Mesendoderm (in vitro differentiated cells): ENCODE data around the gene PHEX.

Source experiments
- DNase-seq: peaks from one replicate; pipeline ENCODE4 v3.0.0; 2013
- H2AK5ac ChIP-seq: 2 replicates; pipeline ENCODE4 v1.6.1; 2013; ENCODE audit warnings: low read length, inconsistent platforms
- H2BK120ac ChIP-seq: 2 replicates; pipeline ENCODE4 v1.6.1; 2013; ENCODE audit warnings: low read depth, mild to moderate bottlenecking, low read length, moderate library complexity, mixed read lengths
- H2BK15ac ChIP-seq: replicated peaks from 2 replicates; pipeline ENCODE4 v1.6.1; 2013; ENCODE audit warnings: low read depth, mild to moderate bottlenecking, moderate library complexity
- H2BK5ac ChIP-seq: 2 replicates; pipeline ENCODE4 v1.6.1; 2013; ENCODE audit warnings: low read length, inconsistent platforms
- H3K18ac ChIP-seq: 2 replicates; pipeline ENCODE4 v1.6.1; 2013; ENCODE audit warnings: mild to moderate bottlenecking, low read length, mixed read lengths
- H3K23ac ChIP-seq: one replicate; pipeline ENCODE4 v1.6.1; 2013; ENCODE audit warnings: low read length
- H3K27ac ChIP-seq: 2 replicates; pipeline ENCODE4 v1.5.1; 2013; ENCODE audit warnings: low read depth, mild to moderate bottlenecking, inconsistent platforms, low read length, moderate library complexity
- H3K27me3 ChIP-seq: 2 replicates; pipeline ENCODE4 v1.6.1; 2013; ENCODE audit warnings: low read length, control low read depth, mild to moderate bottlenecking, inconsistent platforms; ENCODE audit not compliant: insufficient read depth, poor library complexity
- H3K36me3 ChIP-seq: 2 replicates; pipeline ENCODE4 v1.6.1; 2013; ENCODE audit warnings: low read length, inconsistent platforms; ENCODE audit not compliant: control insufficient read depth, insufficient read depth
- H3K4ac ChIP-seq: one replicate; pipeline ENCODE4 v1.6.1; 2013; ENCODE audit warnings: low read depth, mild to moderate bottlenecking, low read length, moderate library complexity
- H3K4me1 ChIP-seq: 2 replicates; pipeline ENCODE4 v1.6.1; 2013; ENCODE audit warnings: low read depth, low read length, inconsistent platforms; ENCODE audit not compliant: control insufficient read depth
- H3K4me2 ChIP-seq: 2 replicates; pipeline ENCODE4 v1.6.1; 2013; ENCODE audit warnings: low read length
- H3K4me3 ChIP-seq: 2 replicates; pipeline ENCODE4 v1.5.1; 2013; ENCODE audit warnings: mild to moderate bottlenecking, low read length
- H3K56ac ChIP-seq: one replicate; pipeline ENCODE4 v1.6.1; 2013; ENCODE audit warnings: low read length
- H3K79me1 ChIP-seq: 2 replicates; pipeline ENCODE4 v1.6.1; 2013; ENCODE audit warnings: low read length, inconsistent platforms
- H3K79me2 ChIP-seq: 2 replicates; pipeline ENCODE4 v1.6.1; 2013; ENCODE audit warnings: mild to moderate bottlenecking, low read length; ENCODE audit not compliant: control insufficient read depth, insufficient read depth
- H3K9ac ChIP-seq: 2 replicates; pipeline ENCODE4 v1.6.1; 2013; ENCODE audit warnings: low read length, inconsistent platforms
- H4K5ac ChIP-seq: one replicate; pipeline ENCODE4 v1.6.1; 2013; ENCODE audit warnings: low read length
- H4K8ac ChIP-seq: one replicate; pipeline ENCODE4 v1.6.1; 2013; ENCODE audit warnings: low read depth, mild to moderate bottlenecking, control low read depth, low read length, moderate library complexity
- WGBS: extraction: QIAGEN DNeasy Blood & Tissue Kit; methylation state at CpG from one replicate; pipeline ENCODE4 v1.1.7; 2013; ENCODE audit warnings: low lambda C conversion rate, missing lambda C conversion rate; ENCODE audit not compliant: insufficient coverage; ENCODE audit errors: extremely low coverage; 5-methylcytosine and 5-hydroxymethylcytosine counted together

Gene PHEX

DNA sequence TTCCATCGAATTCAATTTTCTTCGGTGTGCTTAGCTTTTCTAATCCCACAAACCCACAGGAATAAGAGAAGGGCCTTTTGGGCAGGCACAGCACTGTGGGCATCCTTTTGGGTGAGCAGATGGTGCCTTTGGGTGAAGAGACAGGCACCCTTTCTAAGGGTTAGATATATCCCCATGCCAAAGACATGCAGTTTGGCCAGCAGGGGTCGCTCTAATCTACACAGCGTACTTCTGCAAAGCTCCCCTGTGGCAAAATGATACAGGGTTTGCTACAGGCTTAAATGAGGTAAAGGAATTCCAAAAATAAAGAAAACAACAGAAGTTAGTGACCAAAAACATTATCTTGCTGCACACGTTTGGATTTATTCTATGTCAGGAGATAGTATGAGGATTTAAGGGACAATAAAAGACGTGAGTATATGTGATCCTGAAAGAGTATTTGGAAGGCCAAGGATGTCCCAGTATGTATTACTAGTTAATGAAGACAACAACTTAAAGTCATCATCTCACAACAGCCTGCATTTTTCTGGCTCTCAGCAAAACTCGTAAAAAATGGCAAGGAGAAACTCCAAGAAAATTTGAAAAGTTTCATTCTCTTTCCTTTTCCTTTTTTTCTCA is 49.5 kb downstream of the PHEX start:
- Histone ChIP-seq H2BK15ac (no peak overlapping the region), H3K36me3 (no peaks in the 10 kb centered on the region), H3K18ac (no peak overlapping the region), H3K79me1 (no peaks in the 10 kb centered on the region), H2AK5ac (no peak overlapping the region), H4K5ac (no peak overlapping the region), H3K4me2 (no peak overlapping the region), H3K27ac (no peak overlapping the region), H3K4me1 (no peaks in the 10 kb centered on the region), H3K27me3 (no peaks in the 10 kb centered on the region), H3K23ac (no peak overlapping the region), H3K4me3 (no peak overlapping the region), H3K79me2 (no peaks in the 10 kb centered on the region), H4K8ac (no peak overlapping the region), H2BK120ac (no peak overlapping the region), H2BK5ac (no peak overlapping the region), H3K9ac (no peak overlapping the region), H3K4ac (no peak overlapping the region), H3K56ac (no peak overlapping the region)
- peak; percentile 52 for DNase-seq
- no CpG with 5 or more reads among the region's 7 CpGs for WGBS

DNA sequence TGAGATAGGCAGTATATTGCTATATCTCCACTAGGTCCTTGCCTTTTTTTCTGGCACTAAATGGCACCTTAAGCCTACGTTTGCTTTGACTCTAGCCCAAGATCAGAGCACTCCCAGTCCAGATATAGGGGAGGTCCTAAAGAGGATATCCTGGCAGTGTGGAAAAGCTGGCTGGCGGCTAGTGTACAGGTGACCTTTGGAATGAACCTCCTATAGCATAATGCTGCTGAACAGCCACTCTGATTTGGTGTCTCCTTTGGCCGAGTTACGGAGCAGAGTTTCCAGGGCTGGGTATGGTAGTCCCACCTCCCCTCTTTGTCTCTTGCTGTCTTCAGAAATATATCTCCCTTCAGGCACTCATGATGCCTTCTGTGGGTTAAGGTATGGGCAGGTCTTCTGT is 53.9 kb downstream of the PHEX start:
- Histone ChIP-seq H3K27me3 (no peaks in the 10 kb centered on the region), H3K79me1 (no peaks in the 10 kb centered on the region), H4K5ac (no peak overlapping the region), H3K56ac (no peak overlapping the region), H3K4me3 (no peak overlapping the region), H4K8ac (no peak overlapping the region), H3K27ac (no peak overlapping the region), H3K23ac (no peak overlapping the region), H3K9ac (no peak overlapping the region), H2BK15ac (no peak overlapping the region), H3K36me3 (no peaks in the 10 kb centered on the region), H3K18ac (no peak overlapping the region), H3K4ac (no peak overlapping the region), H2BK5ac (no peak overlapping the region), H3K4me1 (no peaks in the 10 kb centered on the region), H2AK5ac (no peak overlapping the region), H3K4me2 (no peak overlapping the region), H2BK120ac (no peak overlapping the region), H3K79me2 (no peaks in the 10 kb centered on the region)
- DNase-seq, result no peak
- no CpG with 5 or more reads among the region's 4 CpGs for whole genome bisulfite sequencing

DNA sequence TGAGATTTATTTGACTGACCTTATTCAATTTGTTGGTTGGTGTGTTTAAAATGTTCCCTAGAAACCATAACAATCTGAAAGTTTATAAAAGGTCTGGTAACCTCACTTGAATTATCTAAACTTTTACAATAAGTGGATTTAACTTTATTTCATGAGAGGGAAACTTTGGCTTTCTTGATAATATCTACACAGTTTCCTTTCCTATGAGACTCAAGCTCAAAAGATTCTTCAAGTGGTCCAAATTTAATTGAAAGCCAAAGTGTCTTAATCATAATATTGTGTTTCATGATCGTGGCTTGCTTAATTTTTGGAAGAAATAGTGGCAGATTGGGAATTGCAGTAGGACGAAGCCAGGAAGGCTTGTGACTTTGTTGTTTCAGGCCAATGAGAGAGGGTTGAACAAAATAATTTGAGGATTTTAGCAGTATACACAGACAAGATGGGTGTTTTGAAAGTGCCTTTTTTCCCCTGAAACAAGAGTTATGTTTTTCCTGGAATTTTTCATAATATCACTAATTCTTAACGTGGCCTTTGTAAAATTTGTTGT is 55.0 kb downstream of the PHEX start:
- H2AK5ac ChIP-seq, result no peak overlapping the region
- no peaks in the 10 kb centered on the region for H3K79me2 ChIP-seq
- H4K8ac ChIP-seq, result no peak overlapping the region
- no peaks in the 10 kb centered on the region for H3K4me1 ChIP-seq
- no peak overlapping the region for H3K56ac ChIP-seq
- H3K36me3 ChIP-seq, result no peaks in the 10 kb centered on the region
- no peak overlapping the region for H4K5ac ChIP-seq
- DNase-seq, result no peak
- H3K79me1 ChIP-seq, result no peaks in the 10 kb centered on the region
- H3K9ac ChIP-seq, result no peak overlapping the region
- no peak overlapping the region for H3K27ac ChIP-seq
- H3K27me3 ChIP-seq, result no peaks in the 10 kb centered on the region
- H2BK120ac ChIP-seq, result no peak overlapping the region
- no peak overlapping the region for H3K18ac ChIP-seq
- H3K23ac ChIP-seq, result no peak overlapping the region
- H3K4me3 ChIP-seq, result no peak overlapping the region
- no CpG with 5 or more reads among the region's 3 CpGs for WGBS
- no peak overlapping the region for H2BK5ac ChIP-seq
- H2BK15ac ChIP-seq, result no peak overlapping the region
- no peak overlapping the region for H3K4ac ChIP-seq
- no peak overlapping the region for H3K4me2 ChIP-seq

DNA sequence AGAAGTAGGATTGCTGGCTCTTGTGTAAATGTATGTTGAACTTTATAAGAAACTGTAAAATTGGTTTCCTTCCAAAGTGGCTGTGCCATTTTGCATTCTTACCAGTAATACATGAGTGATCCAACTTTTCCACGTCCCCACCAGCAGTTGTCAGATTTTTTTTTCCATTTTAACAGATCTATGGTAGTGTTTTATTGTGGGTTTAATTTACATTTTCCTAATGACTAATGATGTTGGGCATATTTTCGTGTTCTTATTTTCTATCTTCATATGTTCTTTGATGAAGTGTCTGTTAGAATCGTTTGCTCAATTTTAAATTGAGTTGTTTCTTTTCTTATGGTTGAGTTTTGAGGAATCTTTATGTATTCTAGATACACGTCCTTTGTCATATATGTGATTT is 56.2 kb downstream of the PHEX start:
- H3K27ac ChIP-seq, result no peak overlapping the region
- H3K36me3 ChIP-seq, result no peaks in the 10 kb centered on the region
- H3K79me2 ChIP-seq, result no peaks in the 10 kb centered on the region
- H3K23ac ChIP-seq, result no peak overlapping the region
- H2BK120ac ChIP-seq, result no peak overlapping the region
- no peak overlapping the region for H3K4me3 ChIP-seq
- no peak overlapping the region for H2BK5ac ChIP-seq
- H3K18ac ChIP-seq, result no peak overlapping the region
- H2BK15ac ChIP-seq, result no peak overlapping the region
- no peak overlapping the region for H3K56ac ChIP-seq
- no peaks in the 10 kb centered on the region for H3K79me1 ChIP-seq
- no peak overlapping the region for H2AK5ac ChIP-seq
- no peak overlapping the region for H3K4ac ChIP-seq
- no peak overlapping the region for H4K5ac ChIP-seq
- WGBS, result no CpG with 5 or more reads among the region's 4 CpGs
- H3K9ac ChIP-seq, result no peak overlapping the region
- H3K4me1 ChIP-seq, result no peaks in the 10 kb centered on the region
- no peak overlapping the region for H4K8ac ChIP-seq
- H3K4me2 ChIP-seq, result no peak overlapping the region
- DNase-seq, result no peak
- H3K27me3 ChIP-seq, result no peaks in the 10 kb centered on the region

DNA sequence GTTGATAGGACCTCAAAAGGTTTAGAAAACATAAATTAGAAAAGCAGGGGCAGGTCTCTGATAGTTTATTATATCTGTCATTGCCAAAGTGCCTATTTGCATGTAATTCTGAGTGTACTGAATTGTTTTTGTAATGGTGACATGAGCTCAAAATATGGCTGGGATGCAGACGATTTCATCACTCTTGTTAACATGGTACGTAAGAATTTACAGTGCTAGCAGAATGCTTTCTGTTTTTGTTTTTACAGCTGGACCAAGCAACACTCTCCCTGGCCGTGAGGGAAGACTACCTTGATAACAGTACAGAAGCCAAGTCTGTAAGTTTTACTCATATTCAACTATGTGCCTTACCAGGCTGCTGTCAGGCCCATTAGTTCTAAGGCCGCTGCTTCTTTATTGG is 58.1 kb downstream of the PHEX start:
- Histone ChIP-seq H2BK120ac (no peak overlapping the region), H3K23ac (no peak overlapping the region), H3K4ac (no peak overlapping the region), H3K79me2 (no peaks in the 10 kb centered on the region), H3K79me1 (no peaks in the 10 kb centered on the region), H3K4me1 (no peaks in the 10 kb centered on the region), H2BK15ac (no peak overlapping the region), H3K56ac (no peak overlapping the region), H3K9ac (no peak overlapping the region), H3K4me2 (no peak overlapping the region), H3K27ac (no peak overlapping the region), H4K8ac (no peak overlapping the region), H3K4me3 (no peak overlapping the region), H3K36me3 (no peaks in the 10 kb centered on the region), H3K27me3 (no peaks in the 10 kb centered on the region), H3K18ac (no peak overlapping the region), H4K5ac (no peak overlapping the region), H2AK5ac (no peak overlapping the region), H2BK5ac (no peak overlapping the region)
- no peak for DNase-seq
- WGBS, result no CpG with 5 or more reads among the region's 4 CpGs

DNA sequence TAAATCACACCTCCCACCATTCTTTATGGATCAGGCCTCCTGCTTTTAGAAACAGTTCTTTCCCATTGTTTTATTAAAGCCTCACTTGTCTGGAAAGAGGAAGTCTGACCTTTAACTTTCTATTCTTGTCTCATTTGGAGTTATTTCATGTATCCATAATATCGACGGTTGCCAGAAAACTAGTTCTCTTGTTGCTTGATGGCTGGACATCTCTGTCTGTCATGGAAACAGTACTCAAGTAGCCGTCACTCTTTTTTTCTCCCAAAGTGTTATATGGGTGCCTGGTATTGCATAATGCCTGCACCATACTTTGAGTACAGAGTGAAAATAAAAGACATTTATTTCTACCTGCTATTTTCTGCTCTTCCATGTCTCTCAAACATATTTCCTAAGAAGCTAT is 61.4 kb downstream of the PHEX start:
- no peak for DNase-seq
- no peak overlapping the region for H3K4ac ChIP-seq
- no peak overlapping the region for H2BK5ac ChIP-seq
- no peaks in the 10 kb centered on the region for H3K79me2 ChIP-seq
- no peak overlapping the region for H3K56ac ChIP-seq
- H3K4me1 ChIP-seq, result no peaks in the 10 kb centered on the region
- no peak overlapping the region for H4K5ac ChIP-seq
- H3K4me3 ChIP-seq, result no peak overlapping the region
- no peak overlapping the region for H2BK15ac ChIP-seq
- no peak overlapping the region for H2BK120ac ChIP-seq
- no peak overlapping the region for H2AK5ac ChIP-seq
- H3K9ac ChIP-seq, result no peak overlapping the region
- no peak overlapping the region for H3K18ac ChIP-seq
- no peak overlapping the region for H3K27ac ChIP-seq
- H3K79me1 ChIP-seq, result no peaks in the 10 kb centered on the region
- H3K27me3 ChIP-seq, result no peaks in the 10 kb centered on the region
- no peaks in the 10 kb centered on the region for H3K36me3 ChIP-seq
- no peak overlapping the region for H3K23ac ChIP-seq
- H4K8ac ChIP-seq, result no peak overlapping the region
- H3K4me2 ChIP-seq, result no peak overlapping the region
- no CpG with 5 or more reads among the region's 3 CpGs for whole genome bisulfite sequencing
